Suppressor macrophage (primary cell): ENCODE results near the gene VPS50.
"Not testable (repeated sequence)": the region's sequence is repeated elsewhere in the genome, so short reads cannot be mapped to it uniquely, and the experiment has no call there.

Experiments used
- DNase-seq, 4 experiments: peaks; one replicate each; pipeline ENCODE4 v3.0.0-alpha.2; 2020 to 2022

VPS50 gene

GRCh38 chr7:93342178-93342577 lies 110.0 kb downstream of the VPS50 start:
- DNase-seq: not testable (repeated sequence)

GRCh38 chr7:93350338-93350737 lies 118.2 kb downstream of the VPS50 start:
- no peak for DNase-seq

GRCh38 chr7:93352881-93353280 lies 120.7 kb downstream of the VPS50 start:
- DNase-seq: no peak

- no peak for DNase-seq
Measured at GRCh38 chr7:93354815-93355214, 122.6 kb downstream of the VPS50 start.

GRCh38 chr7:93359520-93360198 lies 127.5 kb downstream of the VPS50 start:
- no peak for DNase-seq

GRCh38 chr7:93361853-93362252 lies 129.7 kb downstream of the VPS50 start:
- DNase-seq: no peak

GRCh38 chr7:93364806-93365205 lies 132.6 kb downstream of the VPS50 start:
- DNase-seq: no peak

GRCh38 chr7:93365341-93365740 lies 133.2 kb downstream of the VPS50 start:
- DNase-seq: no peak

- no peak for DNase-seq
Measured at GRCh38 chr7:93366816-93367215, 134.7 kb downstream of the VPS50 start.

GRCh38 chr7:93367254-93367653 lies 135.1 kb downstream of the VPS50 start:
- no peak for DNase-seq

GRCh38 chr7:93370937-93371336 lies 138.8 kb downstream of the VPS50 start:
- not testable (repeated sequence) for DNase-seq

- DNase-seq: no peak
Measured at GRCh38 chr7:93373537-93373936, 141.4 kb downstream of the VPS50 start.

GRCh38 chr7:93374345-93374940 lies 142.3 kb downstream of the VPS50 start:
- DNase-seq: peak; percentile 2 to 25 (median 18)

- no peak for DNase-seq
Measured at GRCh38 chr7:93375603-93376002, 143.4 kb downstream of the VPS50 start.

GRCh38 chr7:93378131-93378760 lies 146.1 kb downstream of the VPS50 start:
- DNase-seq: no peak

- DNase-seq: no peak
Measured at GRCh38 chr7:93382362-93382761, 150.2 kb downstream of the VPS50 start.

GRCh38 chr7:93390660-93391059 lies 158.5 kb downstream of the VPS50 start:
- no peak for DNase-seq

GRCh38 chr7:93392984-93393383 lies 160.8 kb downstream of the VPS50 start:
- DNase-seq: no peak

- no peak for DNase-seq
Measured at GRCh38 chr7:93399642-93400041, 167.5 kb downstream of the VPS50 start.

GRCh38 chr7:93402944-93403343 lies 170.8 kb downstream of the VPS50 start:
- no peak for DNase-seq

- DNase-seq: no peak
Measured at GRCh38 chr7:93407239-93407638, 175.1 kb downstream of the VPS50 start.

GRCh38 chr7:93409324-93409723 lies 177.2 kb downstream of the VPS50 start:
- no peak for DNase-seq
